Measurements from ENCODE around the gene ZBTB7A.

ZBTB7A gene

DNA sequence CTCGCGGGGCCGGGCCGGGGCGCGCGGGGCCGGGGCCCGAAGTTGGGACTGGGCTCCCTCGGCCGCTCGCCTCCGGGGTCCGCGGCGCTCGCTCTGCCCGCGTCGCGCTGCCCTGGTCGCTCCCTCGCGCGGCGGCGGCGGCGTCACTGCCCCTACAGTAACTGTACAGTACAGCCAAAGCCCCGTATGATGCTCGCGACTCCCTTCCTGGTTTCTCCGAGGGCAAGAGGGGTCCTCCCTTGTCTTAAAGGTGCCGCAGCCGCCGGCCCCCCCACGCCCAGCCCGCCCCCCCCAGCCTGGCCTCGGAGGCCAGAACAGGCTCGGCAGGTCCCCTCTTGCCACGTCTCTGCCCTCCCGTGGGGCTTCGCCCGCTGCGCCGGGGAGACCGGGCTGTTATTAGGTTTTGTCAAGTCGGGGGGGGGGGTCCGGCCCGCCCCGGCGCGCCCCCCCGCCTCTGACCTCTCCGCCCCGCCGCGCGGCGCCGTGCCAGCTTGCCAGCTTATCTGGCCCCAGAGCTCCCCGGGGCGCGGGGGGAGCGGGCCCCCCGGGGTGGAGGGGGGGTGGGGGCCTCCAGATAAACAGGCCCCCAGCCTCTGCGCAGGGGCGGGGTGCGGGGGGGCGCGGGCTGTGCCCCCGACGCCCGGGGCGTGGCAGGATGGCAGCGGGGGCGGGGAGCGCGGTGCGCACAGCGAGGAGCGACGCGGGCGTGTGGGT lies at the start of gene ZBTB7A:
Gene ZBTB7A, minus strand, starts transcription at position 218 of the 714 bp plus-strand sequence. CDS start 11,667 bp downstream, outside the sequence.
- Histone ChIP-seq H3K4me1 (ENCODE audit: control insufficient read depth, insufficient read depth, low read length) (peaks cover 7% of the 10 kb centered on the region), H3K4me3 (ENCODE audit: low read depth, low read length) (peak within 1 kb of the TSS; percentile 37), H3K9ac (ENCODE audit: low read depth, low read length) (no peak within 1 kb of the TSS), H3K27me3 (ENCODE audit: control insufficient read depth, insufficient read depth, low read length) (peaks cover 16% of the 10 kb centered on the region), H3K36me3 (ENCODE audit: control insufficient read depth, insufficient read depth, low read length) (peaks cover 10% of the 10 kb centered on the region), H3K9me3 (ENCODE audit: control insufficient read depth, insufficient read depth, low read length) (no peaks in the 10 kb centered on the region)

- H3K27me3 ChIP-seq (ENCODE audit: control insufficient read depth, insufficient read depth, low read length): no peaks in the 10 kb centered on the region
- H3K36me3 ChIP-seq (ENCODE audit: control insufficient read depth, insufficient read depth, low read length): peaks cover 48% of the 10 kb centered on the region
- H3K4me3 ChIP-seq (ENCODE audit: low read depth, low read length): no peak overlapping the region
- no peak overlapping the region for H3K9ac ChIP-seq (ENCODE audit: low read depth, low read length)
- no peaks in the 10 kb centered on the region for H3K4me1 ChIP-seq (ENCODE audit: control insufficient read depth, insufficient read depth, low read length)
- no peaks in the 10 kb centered on the region for H3K9me3 ChIP-seq (ENCODE audit: control insufficient read depth, insufficient read depth, low read length)
Observed at GRCh38 chr19:4115818-4116385, 49.2 kb upstream of the ZBTB7A start.

DNA sequence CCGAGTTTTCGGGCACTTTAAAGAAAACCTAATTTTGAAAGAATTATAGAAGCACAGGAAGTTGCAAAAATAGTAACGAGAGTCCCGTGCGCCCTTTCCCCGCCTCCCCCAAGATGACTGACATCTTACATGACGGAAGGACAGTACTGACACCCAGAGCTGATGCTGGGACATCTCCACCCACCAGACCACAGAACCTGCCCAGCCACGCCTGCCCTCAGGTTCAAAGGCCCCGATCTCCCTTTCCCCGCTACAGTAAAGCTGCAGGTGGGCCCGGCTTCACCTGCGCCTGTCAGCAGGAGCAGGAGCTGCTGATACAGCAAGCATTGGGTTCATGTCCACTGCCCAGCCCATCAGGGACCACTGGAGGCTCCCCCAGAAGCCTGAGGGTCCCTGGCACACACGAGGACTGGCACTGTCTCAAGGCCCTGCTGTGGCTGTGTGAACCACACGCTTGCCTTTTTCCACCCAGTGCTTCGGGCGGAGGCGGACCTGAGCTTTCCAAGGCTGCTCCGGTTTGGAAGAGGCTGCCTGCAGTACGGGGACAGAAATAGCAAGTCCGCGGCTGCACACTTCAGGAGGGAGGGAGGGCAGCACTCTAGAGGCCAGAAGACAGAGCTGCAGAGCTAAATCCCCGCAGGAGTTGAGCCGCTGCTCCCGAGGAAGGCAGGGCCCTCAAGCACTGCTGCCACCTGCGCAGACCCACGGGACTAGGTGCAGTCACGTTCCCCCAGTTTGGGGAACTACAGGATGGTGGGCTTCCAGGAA lies 48.5 kb upstream of the ZBTB7A start:
- Histone ChIP-seq H3K27me3 (ENCODE audit: control insufficient read depth, insufficient read depth, low read length) (no peaks in the 10 kb centered on the region), H3K36me3 (ENCODE audit: control insufficient read depth, insufficient read depth, low read length) (peaks cover 50% of the 10 kb centered on the region), H3K4me3 (ENCODE audit: low read depth, low read length) (no peak overlapping the region), H3K9me3 (ENCODE audit: control insufficient read depth, insufficient read depth, low read length) (no peaks in the 10 kb centered on the region), H3K4me1 (ENCODE audit: control insufficient read depth, insufficient read depth, low read length) (no peaks in the 10 kb centered on the region), H3K9ac (ENCODE audit: low read depth, low read length) (no peak overlapping the region)

GRCh38 chr19:4114181-4114580 lies 47.5 kb upstream of the ZBTB7A start:
- H3K9me3 ChIP-seq (ENCODE audit: control insufficient read depth, insufficient read depth, low read length): no peaks in the 10 kb centered on the region
- no peak overlapping the region for H3K9ac ChIP-seq (ENCODE audit: low read depth, low read length)
- peaks cover 56% of the 10 kb centered on the region for H3K36me3 ChIP-seq (ENCODE audit: control insufficient read depth, insufficient read depth, low read length)
- H3K4me1 ChIP-seq (ENCODE audit: control insufficient read depth, insufficient read depth, low read length): no peaks in the 10 kb centered on the region
- H3K4me3 ChIP-seq (ENCODE audit: low read depth, low read length): no peak overlapping the region
- no peaks in the 10 kb centered on the region for H3K27me3 ChIP-seq (ENCODE audit: control insufficient read depth, insufficient read depth, low read length)

- H3K36me3 ChIP-seq (ENCODE audit: control insufficient read depth, insufficient read depth, low read length): peaks cover 62% of the 10 kb centered on the region
- H3K4me1 ChIP-seq (ENCODE audit: control insufficient read depth, insufficient read depth, low read length): no peaks in the 10 kb centered on the region
- no peaks in the 10 kb centered on the region for H3K27me3 ChIP-seq (ENCODE audit: control insufficient read depth, insufficient read depth, low read length)
Observed at GRCh38 chr19:4113398-4114088, 46.8 kb upstream of the ZBTB7A start.

GRCh38 chr19:4112367-4112766 lies 45.7 kb upstream of the ZBTB7A start:
- Histone ChIP-seq H3K9me3 (ENCODE audit: control insufficient read depth, insufficient read depth, low read length) (no peaks in the 10 kb centered on the region), H3K9ac (ENCODE audit: low read depth, low read length) (no peak overlapping the region), H3K4me1 (ENCODE audit: control insufficient read depth, insufficient read depth, low read length) (no peaks in the 10 kb centered on the region), H3K27me3 (ENCODE audit: control insufficient read depth, insufficient read depth, low read length) (no peaks in the 10 kb centered on the region), H3K4me3 (ENCODE audit: low read depth, low read length) (no peak overlapping the region), H3K36me3 (ENCODE audit: control insufficient read depth, insufficient read depth, low read length) (peaks cover 69% of the 10 kb centered on the region)

More at GRCh38 chr19:4113398-4114088, 46.8 kb upstream of the ZBTB7A start:
- Histone ChIP-seq H3K4me3 (ENCODE audit: low read depth, low read length) (no peak overlapping the region), H3K9ac (ENCODE audit: low read depth, low read length) (no peak overlapping the region), H3K9me3 (ENCODE audit: control insufficient read depth, insufficient read depth, low read length) (no peaks in the 10 kb centered on the region)

GRCh38 chr19:4109626-4109945 lies 42.9 kb upstream of the ZBTB7A start:
- no peaks in the 10 kb centered on the region for H3K27me3 ChIP-seq (ENCODE audit: control insufficient read depth, insufficient read depth, low read length)
- no peaks in the 10 kb centered on the region for H3K4me1 ChIP-seq (ENCODE audit: control insufficient read depth, insufficient read depth, low read length)
- no peak overlapping the region for H3K4me3 ChIP-seq (ENCODE audit: low read depth, low read length)
- H3K9me3 ChIP-seq (ENCODE audit: control insufficient read depth, insufficient read depth, low read length): no peaks in the 10 kb centered on the region
- H3K36me3 ChIP-seq (ENCODE audit: control insufficient read depth, insufficient read depth, low read length): peaks cover 62% of the 10 kb centered on the region
- no peak overlapping the region for H3K9ac ChIP-seq (ENCODE audit: low read depth, low read length)

DNA sequence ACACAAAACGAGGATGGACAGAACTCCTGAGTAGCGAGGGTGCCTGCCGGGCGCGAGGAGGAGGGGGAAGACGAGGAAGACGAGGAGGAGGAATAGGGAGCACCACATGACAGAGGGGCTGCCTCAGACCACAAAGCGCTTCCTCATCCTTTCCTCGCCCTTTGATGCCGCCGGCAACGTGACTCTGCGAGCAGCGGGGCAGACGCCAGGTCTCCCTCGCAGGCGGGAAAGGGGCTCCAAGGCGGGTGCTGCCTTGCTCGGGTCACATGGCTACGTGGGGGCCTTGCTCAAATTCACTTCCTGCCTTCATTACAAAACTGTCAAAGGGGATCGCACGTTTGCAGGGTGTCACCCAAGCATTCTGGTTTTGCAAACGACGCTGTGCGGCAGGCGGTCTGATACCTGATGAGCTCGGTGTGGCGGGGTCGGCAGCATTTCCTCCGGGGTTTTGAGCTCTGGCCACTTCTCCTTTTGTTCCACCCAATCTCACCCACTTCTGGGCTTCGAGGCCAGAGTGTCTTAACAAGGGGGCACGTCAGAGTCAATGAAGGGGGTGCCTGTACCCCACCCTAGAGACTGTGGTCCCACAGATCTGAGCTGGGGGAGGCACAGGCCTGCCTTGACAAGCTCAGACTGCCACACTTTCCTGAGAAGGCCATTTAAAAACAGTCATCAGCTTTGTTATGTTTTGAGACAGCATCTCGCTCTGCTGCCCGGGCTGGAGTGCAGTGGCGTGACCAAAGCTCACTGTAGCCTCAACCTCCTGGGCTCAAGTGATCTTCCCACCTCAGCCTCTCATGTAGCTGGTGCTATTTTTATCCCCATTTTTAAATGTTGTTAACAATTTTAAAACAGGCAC lies 42.3 kb upstream of the ZBTB7A start:
- Histone ChIP-seq H3K4me1 (ENCODE audit: control insufficient read depth, insufficient read depth, low read length) (no peaks in the 10 kb centered on the region), H3K36me3 (ENCODE audit: control insufficient read depth, insufficient read depth, low read length) (peaks cover 58% of the 10 kb centered on the region), H3K4me3 (ENCODE audit: low read depth, low read length) (no peak overlapping the region), H3K27me3 (ENCODE audit: control insufficient read depth, insufficient read depth, low read length) (no peaks in the 10 kb centered on the region), H3K9ac (ENCODE audit: low read depth, low read length) (no peak overlapping the region), H3K9me3 (ENCODE audit: control insufficient read depth, insufficient read depth, low read length) (no peaks in the 10 kb centered on the region)

- Histone ChIP-seq H3K27me3 (ENCODE audit: control insufficient read depth, insufficient read depth, low read length) (no peaks in the 10 kb centered on the region), H3K4me1 (ENCODE audit: control insufficient read depth, insufficient read depth, low read length) (no peaks in the 10 kb centered on the region), H3K36me3 (ENCODE audit: control insufficient read depth, insufficient read depth, low read length) (peaks cover 60% of the 10 kb centered on the region), H3K4me3 (ENCODE audit: low read depth, low read length) (no peak overlapping the region), H3K9me3 (ENCODE audit: control insufficient read depth, insufficient read depth, low read length) (no peaks in the 10 kb centered on the region), H3K9ac (ENCODE audit: low read depth, low read length) (no peak overlapping the region)
Observed at GRCh38 chr19:4103080-4103433, 36.4 kb upstream of the ZBTB7A start.

- no peak overlapping the region for H3K9ac ChIP-seq (ENCODE audit: low read depth, low read length)
- peaks cover 56% of the 10 kb centered on the region for H3K36me3 ChIP-seq (ENCODE audit: control insufficient read depth, insufficient read depth, low read length)
- no peaks in the 10 kb centered on the region for H3K9me3 ChIP-seq (ENCODE audit: control insufficient read depth, insufficient read depth, low read length)
Observed at GRCh38 chr19:4102339-4103079, 35.8 kb upstream of the ZBTB7A start.

DNA sequence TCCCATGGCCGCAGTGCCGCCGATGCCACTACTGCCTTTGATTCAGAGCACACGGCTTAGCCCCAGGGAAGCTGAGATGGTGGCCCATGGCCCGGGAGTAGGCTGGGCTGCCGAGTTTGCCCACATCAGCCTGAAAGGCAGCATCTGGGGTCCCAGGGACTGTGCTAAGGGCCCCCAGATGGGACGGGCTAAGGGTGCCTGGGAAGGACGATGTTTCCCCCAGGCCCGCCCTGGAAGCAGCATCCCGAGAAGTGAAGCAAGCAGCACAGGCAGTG lies 34.7 kb upstream of the ZBTB7A start:
- H3K27me3 ChIP-seq (ENCODE audit: control insufficient read depth, insufficient read depth, low read length): no peaks in the 10 kb centered on the region
- no peaks in the 10 kb centered on the region for H3K4me1 ChIP-seq (ENCODE audit: control insufficient read depth, insufficient read depth, low read length)
- peaks cover 55% of the 10 kb centered on the region for H3K36me3 ChIP-seq (ENCODE audit: control insufficient read depth, insufficient read depth, low read length)
- no peak overlapping the region for H3K4me3 ChIP-seq (ENCODE audit: low read depth, low read length)
- no peaks in the 10 kb centered on the region for H3K9me3 ChIP-seq (ENCODE audit: control insufficient read depth, insufficient read depth, low read length)
- H3K9ac ChIP-seq (ENCODE audit: low read depth, low read length): no peak overlapping the region

More at GRCh38 chr19:4102339-4103079, 35.8 kb upstream of the ZBTB7A start:
- H3K4me3 ChIP-seq (ENCODE audit: low read depth, low read length): no peak overlapping the region
- no peaks in the 10 kb centered on the region for H3K27me3 ChIP-seq (ENCODE audit: control insufficient read depth, insufficient read depth, low read length)
- no peaks in the 10 kb centered on the region for H3K4me1 ChIP-seq (ENCODE audit: control insufficient read depth, insufficient read depth, low read length)
